K562 (cell line): Measurements from ENCODE around the gene C6orf47. TPM values are rescaled to one million over a fixed set of nuclear protein-coding genes. Genes with fewer than 3 reads are reported as not detected.

ENCODE experiments used
- ARID4B ChIP-seq: sonication (generic); formaldehyde crosslinking; IDR thresholded peaks from 2 replicates; pipeline ENCODE4 v1.8.0; 2022; ENCODE audit warnings: mild to moderate bottlenecking, missing genetic modification reagents
- BDP1 ChIP-seq: IDR thresholded peaks from 3 replicates; pipeline ENCODE4 v1.6.1; 2011; ENCODE audit not compliant: insufficient read length, insufficient read depth
- CBFB ChIP-seq: sonication (generic); formaldehyde crosslinking; IDR thresholded peaks from 2 replicates; pipeline ENCODE4 v1.4.0; 2020; ENCODE audit warnings: mild to moderate bottlenecking, missing genetic modification reagents
- NFATC3 ChIP-seq: fragments of 450-650 bp; IDR thresholded peaks from 2 replicates; pipeline ENCODE4 v1.6.1; 2017; ENCODE audit warnings: mild to moderate bottlenecking
- POLR2AphosphoS5 ChIP-seq: IDR thresholded peaks from 2 replicates; pipeline ENCODE4 v1.6.1; 2011; ENCODE audit warnings: mild to moderate bottlenecking, low read depth, low read length, moderate library complexity; ENCODE audit not compliant: control insufficient read depth, insufficient read depth
- TAF1 ChIP-seq: IDR thresholded peaks from 2 replicates; pipeline ENCODE4 v1.6.1; 2011; ENCODE audit warnings: mild to moderate bottlenecking, low read length, moderate library complexity; ENCODE audit not compliant: insufficient read depth, control insufficient read depth, severe bottlenecking; ENCODE audit errors: extremely low read depth
- TEAD4 ChIP-seq, 2 experiments: sonication (generic) in 1 of 2; formaldehyde crosslinking in 1 of 2; IDR thresholded peaks; 2 replicates each; pipeline versions ENCODE4 v1.6.1 to v1.8.0; 2012 to 2022; ENCODE audit warnings: borderline replicate concordance in 1 of 2, inconsistent platforms in 1 of 2, low read length in 1 of 2, mild to moderate bottlenecking in 1 of 2, missing genetic modification reagents in 1 of 2
- ZC3H8 ChIP-seq: fragments of 450-650 bp; IDR thresholded peaks from 2 replicates; pipeline ENCODE4 v1.6.1; 2017
- ZNF280A ChIP-seq: fragments of 450-650 bp; IDR thresholded peaks from 2 replicates; pipeline ENCODE4 v1.6.1; 2018; ENCODE audit warnings: mild to moderate bottlenecking, low read depth; ENCODE audit not compliant: partially characterized antibody
- ZNF316 ChIP-seq: fragments of 450-650 bp; IDR thresholded peaks from 2 replicates; pipeline ENCODE4 v1.6.1; 2016
- ZNF449 ChIP-seq: fragments of 250-450 bp; sonication (Bioruptor Pico); IDR thresholded peaks from 2 replicates; pipeline ENCODE4 v1.8.0; 2022; ENCODE audit warnings: moderate library complexity, mild to moderate bottlenecking, inconsistent platforms
- ZNF609 ChIP-seq: sonication (generic); formaldehyde crosslinking; IDR thresholded peaks from 2 replicates; pipeline ENCODE4 v1.8.1; 2023; ENCODE audit warnings: missing genetic modification reagents, mild to moderate bottlenecking, borderline replicate concordance
- ZNF695 ChIP-seq: fragments of 450-650 bp; formaldehyde crosslinking; IDR thresholded peaks from 2 replicates; pipeline ENCODE4 v1.4.0; 2020; ENCODE audit warnings: mild to moderate bottlenecking, moderate library complexity
- ZNF76 ChIP-seq: fragments of 250-450 bp; sonication (Bioruptor Pico); IDR thresholded peaks from 2 replicates; pipeline ENCODE4 v1.4.0; 2020; ENCODE audit warnings: mild to moderate bottlenecking, moderate library complexity, borderline replicate concordance
- polyA plus RNA-seq, 8 experiments: library from polyadenylated mRNA; depleted of rRNA in 4 of 8; stranded (reverse) in 5 of 8; unstranded in 3 of 8; fragments of >200 nt; fragmentation: Nextera tagmentation in 2 of 8; fragmentation: Illumina TruSeq in 1 of 8; extraction: Ambion mirVana in 2 of 8; extraction: Trizol in 1 of 8; gene quantifications; 2 replicates each; pipeline versions ENCODE4 v1.2.1 to v1.2.3, GENCODE V29; 2011 to 2014; ENCODE audit warnings: inconsistent platforms in 1 of 8, missing spikeins in 1 of 8
- total RNA-seq, 7 experiments: library from RNA; depleted of rRNA in 6 of 7; stranded (reverse); fragments of >200 nt in 6 of 7; fragmentation: Illumina TruSeq in 2 of 7; extraction: Trizol in 2 of 7; gene quantifications; 2 replicates each; pipeline versions ENCODE4 v1.2.1 to v1.2.3, GENCODE V29; 2011 to 2021; ENCODE audit warnings: low replicate concordance in 1 of 7

Gene C6orf47
- total and polyA plus RNA-seq, 9 of the 15 experiments (the other 6 are each of a cell fraction or from before 2014, with no cell fraction given): 0.14 to 43.8 (median 27.0) TPM

- TF ChIP-seq ARID4B (CRISPR knock-in tag) (no peak; the same call in 1 of the 2 replicates), ZNF609 (CRISPR knock-in tag) (peak; percentile 98), ZNF280A (no peak), ZNF449 (CRISPR knock-in tag) (no peak), BDP1 (no peak), POLR2AphosphoS5 (peak; percentile 55), TAF1 (peak; percentile 94), NFATC3 (peak; percentile 57; the same call in 1 of the 2 replicates), ZNF76 (CRISPR knock-in tag) (no peak), ZNF316 (peak; percentile 48), CBFB (peak; percentile 98), TEAD4 (IDR thresholded peaks at IDR 0.05; ENCODE audit: low read length) (peak; percentile 74), TEAD4 (CRISPR knock-in tag; IDR thresholded peaks at IDR 0.05; ENCODE audit: borderline replicate concordance) (no peak), ZC3H8 (peak; percentile 85), ZNF695 (CRISPR knock-in tag) (peak; percentile 75; the same call in 1 of the 2 replicates)
Measured at GRCh38 chr6:31664790-31665500, 4.4 kb upstream of the C6orf47 start, which contains the start of gene GPANK1 (continued).
